GM12878 (cell line): ENCODE measurements around the gene HBD.

Experiments used
- ATF2 ChIP-seq: IDR thresholded peaks from 2 replicates; pipeline ENCODE4 v1.6.1; 2012; ENCODE audit warnings: low read length, inconsistent platforms
- CTCF ChIP-seq, 3 experiments: IDR thresholded peaks in 2 of 3; conservative IDR thresholded peaks in 1 of 3; 2 replicates each; pipeline ENCODE4 v1.5.1; 2011; ENCODE audit warnings: low read depth in 3 of 3, low read length in 3 of 3, mild to moderate bottlenecking in 3 of 3, control low read depth in 2 of 3, moderate library complexity in 2 of 3, inconsistent platforms in 1 of 3, mixed read lengths in 1 of 3; ENCODE audit not compliant: control insufficient read depth in 2 of 3, insufficient read depth in 1 of 3; ENCODE audit errors: extremely low read depth in 1 of 3
- POLR2A ChIP-seq: IDR thresholded peaks from 2 replicates; pipeline ENCODE4 v1.6.1; 2011; ENCODE audit warnings: low read depth, mild to moderate bottlenecking, low read length
- YY1 ChIP-seq: IDR thresholded peaks from 2 replicates; pipeline ENCODE4 v1.6.1; 2011; ENCODE audit warnings: low read depth, mild to moderate bottlenecking, low read length

GRCh38 chr11:5230266-5230665, 4.0 kb downstream of the HBD start:
- TF ChIP-seq CTCF (IDR thresholded peaks at IDR 0.05 in 2 of 3, conservative IDR thresholded peaks at IDR 0.05 in 1 of 3; ENCODE audit: control insufficient read depth in 2 of 3, extremely low read depth in 1 of 3, insufficient read depth in 1 of 3, low read depth in 3 of 3, low read length in 3 of 3) (no peak), ATF2 (no peak), POLR2A (no peak), YY1 (no peak)
